Stromal cell of bone marrow (primary cell): Measurements from ENCODE around the gene SPEN.

Experiments used
- DNase-seq: peaks from one replicate; pipeline ENCODE4 v3.0.0-alpha.2; 2012; ENCODE audit warnings: low read depth

Gene SPEN

DNA sequence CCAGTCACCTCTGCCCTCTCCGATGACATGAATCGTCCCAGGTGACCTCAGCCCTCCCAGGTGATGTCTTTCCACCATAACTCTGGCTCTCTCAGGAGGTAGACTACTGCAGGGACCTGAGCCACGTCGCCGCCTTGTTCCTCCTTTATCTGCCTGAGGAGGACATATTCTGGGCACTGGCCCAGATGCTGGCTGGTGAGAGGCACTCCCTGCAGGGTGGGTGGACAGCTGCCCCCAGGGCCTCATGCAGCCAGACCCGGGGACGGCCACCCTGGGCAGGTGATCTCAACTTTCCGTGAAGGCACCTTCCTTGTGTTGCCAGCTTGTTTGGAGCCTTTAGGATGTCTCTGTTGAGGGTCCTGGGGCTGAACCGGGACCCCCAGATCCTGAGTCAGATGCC, 142.3 kb downstream of the SPEN start:
- DNase-seq: no peak
